NCI-H524 (cell line): Measurements from ENCODE around the gene KCNH6.

ENCODE experiments used
- DNase-seq, 2 experiments: peaks; one replicate each; lab custom pipeline; 2025; lab: John Stamatoyannopoulos, UW

Gene KCNH6

GRCh38 chr17:63550817-63551639, 27.9 kb downstream of the KCNH6 start:
- DNase-seq = peak; percentile 69 to 78

- DNase-seq = no peak
These were observed 29.1 kb downstream of the KCNH6 start for GRCh38 chr17:63552211-63552610.

DNA sequence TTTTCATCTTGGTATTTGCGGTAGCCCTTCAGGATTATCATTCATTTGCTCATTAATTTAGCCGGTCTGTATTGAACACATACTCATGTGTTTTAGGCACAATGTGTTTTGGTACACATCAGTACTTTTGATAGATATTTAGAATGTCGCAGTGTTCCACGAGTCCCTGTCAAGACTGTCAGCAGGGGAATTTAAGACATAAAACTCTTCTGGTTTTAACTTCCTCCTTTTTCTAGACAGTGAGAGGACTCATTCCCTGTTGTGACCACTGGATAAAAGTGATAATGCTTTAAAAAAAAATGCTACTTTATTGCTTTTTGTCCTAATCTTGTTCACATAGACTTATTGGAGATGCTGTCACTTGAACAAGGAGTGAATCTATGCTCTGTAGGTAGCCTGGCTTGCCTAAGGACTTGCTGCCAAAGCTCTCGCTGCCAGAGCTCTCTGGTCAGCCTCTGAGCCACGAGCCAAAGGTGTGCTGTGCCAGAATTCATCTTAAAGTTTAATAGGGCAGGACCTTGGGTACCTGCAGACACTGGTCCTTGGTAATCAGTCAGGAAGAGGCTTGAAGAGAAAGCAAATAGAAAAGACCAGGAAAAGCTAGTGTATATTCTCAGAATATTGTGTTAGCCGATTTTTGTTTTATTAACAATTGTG, 32.5 kb downstream of the KCNH6 start:
- no peak for DNase-seq

DNA sequence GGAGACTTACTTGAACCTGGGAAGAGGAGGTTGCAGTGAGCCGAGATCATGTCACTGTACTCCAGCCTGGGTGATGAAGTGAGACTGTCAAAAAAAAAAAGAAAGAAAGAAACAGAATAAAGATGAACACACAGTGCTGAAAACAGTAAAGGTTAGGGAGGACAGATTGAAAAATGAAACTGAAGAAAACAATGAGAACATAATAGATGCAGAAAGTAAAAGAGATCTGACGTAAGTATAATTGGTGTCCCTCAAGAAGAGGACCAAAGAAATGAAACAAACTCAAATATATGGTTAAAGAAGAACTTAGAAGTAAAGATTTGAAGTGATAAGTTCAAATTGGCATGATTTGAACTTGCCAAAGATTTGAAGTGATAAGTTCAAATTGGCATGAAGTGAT, 34.3 kb downstream of the KCNH6 start:
- no peak for DNase-seq

- DNase-seq = no peak
These were observed 35.3 kb downstream of the KCNH6 start for GRCh38 chr17:63558441-63558840.

DNA sequence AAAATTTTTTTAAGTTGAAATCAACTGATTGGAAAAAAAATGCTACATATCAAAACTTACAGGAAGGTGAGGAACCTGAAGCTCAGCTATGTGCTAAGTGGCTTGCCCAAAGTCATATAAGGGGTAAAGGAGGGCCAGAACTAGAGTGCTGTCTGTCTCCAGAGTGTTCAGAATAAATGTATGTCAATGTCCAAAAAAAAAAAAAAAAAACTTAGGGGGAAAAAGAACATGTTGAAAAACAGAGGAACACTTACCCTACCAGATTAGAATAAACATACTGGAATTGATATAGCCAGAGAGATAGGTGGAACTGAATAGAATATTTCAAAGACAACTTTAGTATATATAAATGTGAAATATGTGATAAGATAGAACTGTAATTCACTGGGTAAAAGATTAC, 38.7 kb downstream of the KCNH6 start:
- DNase-seq = no peak

DNA sequence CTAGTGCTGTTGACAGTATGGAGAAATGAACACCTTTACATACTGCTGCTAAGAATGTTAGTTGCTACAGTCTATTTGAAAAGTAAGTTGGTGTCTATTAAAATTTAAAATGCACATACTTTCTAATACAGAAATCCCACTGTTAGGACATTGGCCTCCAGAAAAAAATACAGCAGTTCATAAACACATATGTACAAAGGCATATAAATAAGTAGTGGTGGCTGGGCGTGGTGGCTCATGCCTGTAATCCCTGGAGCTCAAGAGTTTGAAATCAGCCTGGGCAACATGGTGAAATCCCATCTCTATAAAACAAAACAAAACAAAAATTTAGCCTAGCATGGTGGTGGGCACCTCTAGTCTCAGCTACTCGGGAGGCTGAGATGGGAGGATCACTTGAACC, 40.2 kb downstream of the KCNH6 start:
- DNase-seq = no peak

- no peak for DNase-seq
These were observed 41.4 kb downstream of the KCNH6 start for GRCh38 chr17:63564562-63564961.

DNA sequence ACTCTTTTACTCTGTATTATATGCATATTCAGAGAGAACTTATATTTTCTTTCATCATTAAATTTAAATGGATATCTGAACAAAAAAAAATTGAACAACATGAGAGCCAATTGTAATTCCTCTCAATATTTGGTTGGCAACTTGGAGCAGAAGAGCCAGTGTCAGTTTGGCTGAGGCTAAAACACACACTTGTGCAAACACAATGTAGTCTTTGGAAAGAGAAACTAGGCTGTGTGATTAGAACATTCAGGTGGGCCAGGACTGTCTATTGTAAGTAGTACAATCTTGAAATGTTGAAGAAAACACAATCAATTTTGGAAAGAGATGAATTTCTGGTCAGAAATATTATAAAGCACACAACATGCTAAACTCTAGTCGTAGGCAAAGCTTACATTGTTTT, 44.1 kb downstream of the KCNH6 start:
- DNase-seq = no peak

DNA sequence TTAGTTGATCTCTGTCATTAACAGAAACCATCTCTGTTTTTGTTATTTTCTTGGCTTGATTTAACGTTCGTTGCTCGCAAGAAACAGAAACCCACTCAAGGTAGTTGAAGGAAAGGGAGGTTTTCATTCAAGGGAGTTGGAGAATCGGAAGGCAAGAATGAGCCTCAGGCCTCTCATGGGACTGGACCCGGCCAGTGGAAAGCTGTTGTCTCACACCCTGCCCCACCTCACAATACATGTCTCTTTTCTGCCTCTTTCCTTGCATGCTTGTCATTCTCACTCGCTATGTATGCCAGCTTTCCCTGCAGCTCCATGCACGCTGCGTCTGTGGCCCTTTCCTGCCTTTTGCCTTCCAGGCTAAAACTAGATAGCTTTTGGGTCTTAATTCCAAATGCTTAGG, 45.4 kb downstream of the KCNH6 start:
- DNase-seq = no peak

DNA sequence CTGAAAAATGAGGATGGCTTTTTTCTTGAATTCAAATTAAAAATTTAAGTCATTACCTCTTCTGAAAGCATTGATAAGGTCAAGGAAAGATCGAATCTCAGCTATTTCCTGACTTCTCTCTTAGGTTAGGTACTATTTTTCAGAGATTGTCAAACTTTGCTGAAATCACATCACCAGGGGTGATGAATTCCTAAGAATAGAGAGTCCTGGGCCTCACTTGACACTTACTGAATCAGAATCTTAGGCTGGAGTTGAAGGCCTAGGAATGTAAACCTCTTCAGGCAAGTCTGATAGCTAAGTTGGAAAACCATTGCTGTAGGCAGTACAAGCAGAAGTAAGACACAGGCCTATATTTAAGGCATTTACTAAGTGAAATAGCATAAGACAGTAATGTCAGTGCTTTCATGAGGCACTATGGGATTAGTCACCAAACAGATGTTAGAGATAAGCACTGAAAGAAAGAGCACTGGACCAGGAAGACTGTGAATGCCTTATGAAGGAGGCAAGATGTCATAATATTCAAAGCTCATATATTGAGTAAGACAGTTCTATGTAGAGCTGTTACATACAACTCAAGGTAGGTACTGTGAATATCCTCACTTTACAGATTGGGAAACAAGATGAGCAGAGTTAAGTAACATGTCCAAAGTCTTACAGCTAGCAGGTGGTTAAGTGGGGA, 48.6 kb downstream of the KCNH6 start:
- DNase-seq = peak in 1 of 2 experiments; percentile 28

DNA sequence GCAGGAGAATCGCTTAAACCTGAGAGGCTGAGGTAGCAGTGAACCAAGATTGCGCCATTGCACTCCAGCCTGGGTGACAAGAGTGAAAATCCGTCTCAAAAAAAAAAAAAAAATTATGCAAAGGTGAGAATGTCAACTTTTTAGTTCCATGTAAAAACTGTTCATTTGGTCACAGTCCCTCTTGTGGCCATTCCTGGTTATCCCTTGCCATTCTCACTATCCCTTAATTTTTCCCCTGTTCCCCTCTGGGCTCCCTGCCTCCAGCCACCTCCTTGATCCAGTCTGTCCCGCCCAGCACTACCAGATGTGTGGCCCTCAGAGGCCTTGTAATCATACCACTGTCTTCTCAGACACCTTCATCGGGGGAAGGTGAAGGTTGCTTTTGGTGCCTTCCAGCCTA, 50.5 kb downstream of the KCNH6 start:
- peak in 1 of 2 experiments; percentile 6 for DNase-seq

DNA sequence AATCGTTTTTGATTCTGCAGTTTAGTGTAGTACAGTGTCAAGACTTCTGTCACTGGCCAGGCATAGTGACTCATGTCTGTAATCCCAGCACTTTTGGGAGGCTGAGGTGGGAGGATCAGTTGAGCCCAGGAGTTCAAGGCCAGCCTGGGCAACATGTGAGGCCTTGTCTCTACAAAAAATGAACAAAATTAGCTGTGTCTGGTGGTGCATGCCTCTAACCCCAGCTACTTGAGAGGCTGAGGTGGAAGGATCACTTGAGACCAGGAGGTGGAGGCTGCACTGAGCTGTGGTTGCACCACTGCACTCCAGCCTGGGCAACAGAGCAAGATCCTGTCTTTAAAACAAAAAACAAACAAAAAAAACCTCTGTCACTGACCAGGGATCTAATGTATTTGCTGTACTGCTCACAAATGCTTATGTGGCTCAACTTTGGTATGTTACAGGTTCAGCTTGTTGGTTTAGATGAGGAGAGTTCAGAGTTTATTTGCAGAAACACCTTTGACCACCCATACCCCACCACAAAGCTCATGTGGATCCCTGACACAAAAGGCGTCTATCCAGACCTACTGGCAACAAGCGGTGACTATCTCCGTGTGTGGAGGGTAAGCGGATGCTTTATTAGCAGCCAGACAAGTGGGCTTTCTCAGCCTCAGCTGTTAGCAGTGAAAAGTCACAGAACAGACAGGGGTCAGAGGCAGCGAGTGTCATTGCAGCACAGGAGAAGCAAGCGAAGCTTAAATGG, 55.0 kb downstream of the KCNH6 start:
- no peak for DNase-seq

DNA sequence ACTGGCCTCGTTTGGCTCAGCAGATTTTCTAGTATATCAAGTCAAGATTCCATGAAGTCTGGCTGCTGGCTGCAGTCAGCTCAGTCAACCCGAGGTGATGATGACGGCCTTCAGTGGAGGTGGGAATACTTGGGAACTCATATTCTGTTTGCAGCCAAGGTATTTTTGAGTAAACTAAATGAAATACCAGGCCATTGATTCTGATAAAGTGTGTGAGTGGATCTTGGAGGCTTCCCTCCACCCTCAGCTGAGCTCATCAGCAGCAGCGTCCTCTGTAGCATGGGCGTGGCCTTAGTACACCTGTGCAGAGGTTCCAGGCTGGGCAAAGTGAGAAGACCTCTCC, 55.6 kb downstream of the KCNH6 start:
- no peak for DNase-seq

DNA sequence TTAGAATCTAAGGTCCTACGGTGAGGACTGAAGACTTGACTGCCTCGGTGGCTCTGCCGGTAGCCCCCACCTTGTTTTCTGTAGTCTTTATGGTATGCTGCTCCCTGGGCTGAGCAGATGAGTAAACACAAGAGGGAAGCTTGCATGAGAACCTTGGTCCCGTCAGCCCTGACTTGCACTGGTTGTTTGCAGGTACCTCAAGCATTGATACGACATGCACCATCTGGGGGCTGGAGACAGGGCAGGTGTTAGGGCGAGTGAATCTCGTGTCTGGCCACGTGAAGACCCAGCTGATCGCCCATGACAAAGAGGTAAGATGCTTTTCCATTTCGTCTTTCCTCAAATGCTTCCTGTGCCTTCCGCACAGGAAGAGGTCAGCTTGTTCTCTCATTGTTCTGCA, 56.5 kb downstream of the KCNH6 start:
- DNase-seq = no peak

GRCh38 chr17:63587770-63588169, 64.6 kb downstream of the KCNH6 start:
- no peak for DNase-seq

- DNase-seq = peak in 1 of 2 experiments; percentile 40
These were observed 65.6 kb downstream of the KCNH6 start for GRCh38 chr17:63588797-63589196.

GRCh38 chr17:63589646-63590045, 66.5 kb downstream of the KCNH6 start:
- no peak for DNase-seq

DNA sequence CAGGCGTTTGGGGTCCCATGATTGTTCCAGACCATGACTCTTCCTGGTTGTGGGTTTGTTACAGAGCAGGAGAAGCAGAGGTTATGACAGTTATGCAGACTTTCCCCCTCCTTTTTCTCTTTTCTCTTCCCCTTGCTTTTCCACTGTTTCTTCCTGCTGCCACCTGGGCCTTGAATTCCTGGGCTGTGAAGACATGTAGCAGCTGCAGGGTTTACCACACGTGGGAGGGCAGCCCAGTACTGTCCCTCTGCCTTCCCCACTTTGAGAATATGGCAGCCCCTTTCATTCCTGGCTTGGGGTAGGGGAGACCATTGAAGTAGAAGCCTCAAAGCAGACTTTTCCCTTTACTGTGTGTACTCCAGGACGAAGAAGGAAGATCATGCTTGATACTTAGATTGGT, 69.6 kb downstream of the KCNH6 start:
- DNase-seq = no peak

- DNase-seq = no peak
These were observed 72.0 kb downstream of the KCNH6 start for GRCh38 chr17:63595132-63595531.
